Measurements from ENCODE around the gene KRTAP13-1. TPM values are rescaled to one million over a fixed set of nuclear protein-coding genes. Genes with fewer than 3 reads are reported as not detected.

KRTAP13-1 gene
- total and polyA plus RNA-seq, 3 donors from 2014 or later, result not detected

DNA sequence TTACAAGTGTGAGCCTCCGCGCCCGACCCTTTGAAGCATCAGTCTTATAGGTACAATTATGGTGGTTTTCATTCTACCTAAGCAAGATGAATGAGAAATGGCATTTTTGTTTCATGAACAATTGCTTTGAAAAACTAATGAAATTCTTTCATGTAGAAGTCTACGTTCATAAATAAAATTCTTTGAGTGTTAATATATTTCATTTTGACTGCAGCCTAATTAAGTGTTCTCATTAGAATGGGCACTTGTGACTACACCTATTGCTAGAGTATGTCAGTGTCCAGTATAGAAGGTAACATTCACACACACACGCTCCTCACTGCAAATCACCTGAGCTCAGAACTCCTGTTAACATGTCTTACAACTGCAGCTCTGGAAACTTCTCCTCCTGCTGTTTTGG is 44.1 kb downstream of the KRTAP13-1 start, which contains the start of gene KRTAP15-1:
TSS of gene KRTAP15-1 (plus strand) at position 301 of the 400 bp plus-strand sequence. CDS start at position 354, 53 bp downstream.
- TF ChIP-seq POLR2A (IDR thresholded peaks at IDR 0.05), result no peak
- TF ChIP-seq, protein P1, sequence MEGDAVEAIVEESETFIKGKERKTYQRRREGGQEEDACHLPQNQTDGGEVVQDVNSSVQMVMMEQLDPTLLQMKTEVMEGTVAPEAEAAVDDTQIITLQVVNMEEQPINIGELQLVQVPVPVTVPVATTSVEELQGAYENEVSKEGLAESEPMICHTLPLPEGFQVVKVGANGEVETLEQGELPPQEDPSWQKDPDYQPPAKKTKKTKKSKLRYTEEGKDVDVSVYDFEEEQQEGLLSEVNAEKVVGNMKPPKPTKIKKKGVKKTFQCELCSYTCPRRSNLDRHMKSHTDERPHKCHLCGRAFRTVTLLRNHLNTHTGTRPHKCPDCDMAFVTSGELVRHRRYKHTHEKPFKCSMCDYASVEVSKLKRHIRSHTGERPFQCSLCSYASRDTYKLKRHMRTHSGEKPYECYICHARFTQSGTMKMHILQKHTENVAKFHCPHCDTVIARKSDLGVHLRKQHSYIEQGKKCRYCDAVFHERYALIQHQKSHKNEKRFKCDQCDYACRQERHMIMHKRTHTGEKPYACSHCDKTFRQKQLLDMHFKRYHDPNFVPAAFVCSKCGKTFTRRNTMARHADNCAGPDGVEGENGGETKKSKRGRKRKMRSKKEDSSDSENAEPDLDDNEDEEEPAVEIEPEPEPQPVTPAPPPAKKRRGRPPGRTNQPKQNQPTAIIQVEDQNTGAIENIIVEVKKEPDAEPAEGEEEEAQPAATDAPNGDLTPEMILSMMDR (IDR thresholded peaks at IDR 0.05), result no peak
- Histone ChIP-seq H3K36me3 (ENCODE audit: low read depth, missing control alignments) (no peaks in the 10 kb centered on the region), H3K4me1 (no peaks in the 10 kb centered on the region), H3K4me3 (no peak within 1 kb of the TSS), H3K27ac (no peak within 1 kb of the TSS), H3K9me3 (no peaks in the 10 kb centered on the region), H3K27me3 (no peaks in the 10 kb centered on the region)
- no peak for DNase-seq
- 89 to 93% methylated on average over 5 of the region's 5 CpGs for WGBS, 2 donors
- intact Hi-C loops (cut with DNase I; ENCODE audit: low total_unique reads), result no loop called here

DNA sequence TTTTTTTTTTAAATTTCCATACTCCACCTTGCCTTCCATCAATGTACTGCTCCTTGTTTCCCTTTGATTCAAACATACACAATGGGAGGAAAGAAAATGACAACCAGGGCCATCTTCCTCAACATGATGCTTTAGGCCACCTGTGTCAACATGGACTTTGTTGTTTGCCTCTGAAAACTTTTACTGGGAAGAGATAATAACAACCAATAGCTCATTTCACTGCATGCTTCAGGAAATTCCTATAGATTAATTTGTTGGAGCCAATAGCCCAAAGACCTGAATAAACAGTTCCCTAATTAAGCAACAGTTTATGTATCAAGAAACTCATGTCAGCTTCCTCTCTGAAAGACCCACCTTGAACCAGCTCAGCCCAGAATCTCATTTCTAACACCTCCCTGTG is 47.4 kb downstream of the KRTAP13-1 start:
- TF ChIP-seq, protein P1 (IDR thresholded peaks at IDR 0.05), result no peak
- TF ChIP-seq POLR2A (IDR thresholded peaks at IDR 0.05), result no peak
- Histone ChIP-seq H3K36me3 (ENCODE audit: low read depth, missing control alignments) (no peaks in the 10 kb centered on the region), H3K27me3 (no peaks in the 10 kb centered on the region), H3K9me3 (no peaks in the 10 kb centered on the region), H3K27ac (no peak overlapping the region), H3K4me3 (no peak overlapping the region), H3K4me1 (no peaks in the 10 kb centered on the region)
- DNase-seq, result no peak
- intact Hi-C loops (cut with DNase I; ENCODE audit: low total_unique reads), result no loop called here

DNA sequence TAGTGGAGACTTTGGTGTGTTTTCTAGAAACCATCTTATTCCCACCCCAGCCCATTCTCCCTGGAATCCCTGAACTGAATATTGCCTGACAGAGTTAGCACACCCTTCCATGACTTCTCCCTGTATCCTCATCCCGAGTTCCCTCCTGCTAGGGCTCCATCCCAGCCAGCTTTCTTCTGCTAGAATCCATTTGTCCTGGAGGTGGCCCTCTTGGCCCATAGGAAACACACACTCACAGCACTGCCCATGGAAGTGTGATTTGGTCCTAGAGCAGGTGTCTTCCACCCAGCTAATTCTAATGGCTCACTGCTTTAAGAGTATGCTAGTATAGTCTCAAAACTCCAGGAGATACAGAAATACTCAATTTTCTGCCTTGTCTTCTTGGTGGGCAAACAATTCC is 48.4 kb downstream of the KRTAP13-1 start:
- Histone ChIP-seq H3K9me3 (no peaks in the 10 kb centered on the region), H3K4me3 (no peak overlapping the region), H3K27ac (no peak overlapping the region), H3K4me1 (no peaks in the 10 kb centered on the region), H3K27me3 (no peaks in the 10 kb centered on the region), H3K36me3 (ENCODE audit: low read depth, missing control alignments) (no peaks in the 10 kb centered on the region)
- WGBS, 2 donors, result 85 to 95% methylated on average over 1 of the region's 1 CpG
- intact Hi-C loops (cut with DNase I; ENCODE audit: low total_unique reads), result no loop called here
- no peak for DNase-seq
- TF ChIP-seq, protein P1 (IDR thresholded peaks at IDR 0.05), result no peak
- no peak for TF ChIP-seq POLR2A (IDR thresholded peaks at IDR 0.05)

Small RNA genes within 50 kb of the gene (microRNA-seq; reads per million reads assigned to microRNA genes)
- gene MIR4327 (ENCODE audit: borderline number of aligned reads in 2 of 2, borderline replicate concordance in 1 of 2), result 0 reads per million in 2 donors

Small RNA genes within 50 kb of the gene (small RNA-seq; reads per million reads assigned to genes)
- 0 reads per million in 2 donors for gene KRTAP23-1
- 0 reads per million in 2 donors for gene MIR4327

Other genes starting within 250 kb of the KRTAP13-1 start
- gene CLDN17, start 229.2 kb upstream of the KRTAP13-1 start, total RNA-seq, result not detected
- 0.46 TPM for gene CLDN17, start 229.2 kb upstream of the KRTAP13-1 start, polyA plus RNA-seq (ENCODE audit: insufficient read depth, low read depth, low replicate concordance)
- not detected for gene CLDN8, start 179.9 kb upstream of the KRTAP13-1 start, total RNA-seq
- not detected for gene CLDN8, start 179.9 kb upstream of the KRTAP13-1 start, polyA plus RNA-seq (ENCODE audit: insufficient read depth, low read depth, low replicate concordance)
- not detected for gene KRTAP24-1, start 113.1 kb upstream of the KRTAP13-1 start, total RNA-seq
- gene KRTAP24-1, start 113.1 kb upstream of the KRTAP13-1 start, polyA plus RNA-seq (ENCODE audit: insufficient read depth, low read depth, low replicate concordance), result not detected
- not detected for gene KRTAP25-1, start 106.5 kb upstream of the KRTAP13-1 start, total RNA-seq
- gene KRTAP25-1, start 106.5 kb upstream of the KRTAP13-1 start, polyA plus RNA-seq (ENCODE audit: insufficient read depth, low read depth, low replicate concordance), result not detected
- under 1 TPM in 1 of 2 donors, not detected in 1; 0.37 TPM for gene KRTAP26-1, start 75.7 kb upstream of the KRTAP13-1 start, total RNA-seq
- gene KRTAP26-1, start 75.7 kb upstream of the KRTAP13-1 start, polyA plus RNA-seq (ENCODE audit: insufficient read depth, low read depth, low replicate concordance), result not detected
- gene KRTAP27-1, start 58.3 kb upstream of the KRTAP13-1 start, total RNA-seq, result not detected
- gene KRTAP27-1, start 58.3 kb upstream of the KRTAP13-1 start, polyA plus RNA-seq (ENCODE audit: insufficient read depth, low read depth, low replicate concordance), result not detected
- gene KRTAP23-1, start 47.4 kb upstream of the KRTAP13-1 start, total RNA-seq, result not detected
- not detected for gene KRTAP23-1, start 47.4 kb upstream of the KRTAP13-1 start, polyA plus RNA-seq (ENCODE audit: insufficient read depth, low read depth, low replicate concordance)
- gene KRTAP13-2, start 23.8 kb upstream of the KRTAP13-1 start, total RNA-seq, result not detected
- not detected for gene KRTAP13-2, start 23.8 kb upstream of the KRTAP13-1 start, polyA plus RNA-seq (ENCODE audit: insufficient read depth, low read depth, low replicate concordance)
- not detected for gene KRTAP13-3, start 29.9 kb downstream of the KRTAP13-1 start, total RNA-seq
- gene KRTAP13-3, start 29.9 kb downstream of the KRTAP13-1 start, polyA plus RNA-seq (ENCODE audit: insufficient read depth, low read depth, low replicate concordance), result not detected
- gene KRTAP13-4, start 34.2 kb downstream of the KRTAP13-1 start, total RNA-seq, result not detected
- gene KRTAP13-4, start 34.2 kb downstream of the KRTAP13-1 start, polyA plus RNA-seq (ENCODE audit: insufficient read depth, low read depth, low replicate concordance), result not detected
- not detected for gene KRTAP15-1, start 44.2 kb downstream of the KRTAP13-1 start, total RNA-seq
- not detected for gene KRTAP15-1, start 44.2 kb downstream of the KRTAP13-1 start, polyA plus RNA-seq (ENCODE audit: insufficient read depth, low read depth, low replicate concordance)
- gene KRTAP19-1, start 84.3 kb downstream of the KRTAP13-1 start, total RNA-seq, result not detected
- not detected for gene KRTAP19-1, start 84.3 kb downstream of the KRTAP13-1 start, polyA plus RNA-seq (ENCODE audit: insufficient read depth, low read depth, low replicate concordance)
- gene KRTAP19-2, start 91.4 kb downstream of the KRTAP13-1 start, total RNA-seq, result not detected
- not detected for gene KRTAP19-2, start 91.4 kb downstream of the KRTAP13-1 start, polyA plus RNA-seq (ENCODE audit: insufficient read depth, low read depth, low replicate concordance)
- not detected for gene KRTAP19-3, start 96.0 kb downstream of the KRTAP13-1 start, total RNA-seq
- gene KRTAP19-3, start 96.0 kb downstream of the KRTAP13-1 start, polyA plus RNA-seq (ENCODE audit: insufficient read depth, low read depth, low replicate concordance), result not detected
- not detected for gene KRTAP19-4, start 101.1 kb downstream of the KRTAP13-1 start, total RNA-seq
- gene KRTAP19-4, start 101.1 kb downstream of the KRTAP13-1 start, polyA plus RNA-seq (ENCODE audit: insufficient read depth, low read depth, low replicate concordance), result not detected
- not detected for gene KRTAP19-5, start 106.1 kb downstream of the KRTAP13-1 start, total RNA-seq
- gene KRTAP19-5, start 106.1 kb downstream of the KRTAP13-1 start, polyA plus RNA-seq (ENCODE audit: insufficient read depth, low read depth, low replicate concordance), result not detected
- gene KRTAP19-6, start 145.8 kb downstream of the KRTAP13-1 start, total RNA-seq, result not detected
- gene KRTAP19-6, start 145.8 kb downstream of the KRTAP13-1 start, polyA plus RNA-seq (ENCODE audit: insufficient read depth, low read depth, low replicate concordance), result not detected
- gene KRTAP19-7, start 165.3 kb downstream of the KRTAP13-1 start, total RNA-seq, result not detected
- gene KRTAP19-7, start 165.3 kb downstream of the KRTAP13-1 start, polyA plus RNA-seq (ENCODE audit: insufficient read depth, low read depth, low replicate concordance), result not detected
- not detected for gene KRTAP22-2, start 194.4 kb downstream of the KRTAP13-1 start, total RNA-seq
- not detected for gene KRTAP22-2, start 194.4 kb downstream of the KRTAP13-1 start, polyA plus RNA-seq (ENCODE audit: insufficient read depth, low read depth, low replicate concordance)
- gene KRTAP6-3, start 196.4 kb downstream of the KRTAP13-1 start, total RNA-seq, result 1 to 10 TPM in 1 of 2 donors, under 1 TPM in 1; 0.99 to 1.3 TPM
- gene KRTAP6-3, start 196.4 kb downstream of the KRTAP13-1 start, polyA plus RNA-seq (ENCODE audit: insufficient read depth, low read depth, low replicate concordance), result not detected
- gene KRTAP6-2, start 202.9 kb downstream of the KRTAP13-1 start, total RNA-seq, result not detected
- gene KRTAP6-2, start 202.9 kb downstream of the KRTAP13-1 start, polyA plus RNA-seq (ENCODE audit: insufficient read depth, low read depth, low replicate concordance), result not detected
- gene KRTAP22-1, start 205.1 kb downstream of the KRTAP13-1 start, total RNA-seq, result not detected
- not detected for gene KRTAP22-1, start 205.1 kb downstream of the KRTAP13-1 start, polyA plus RNA-seq (ENCODE audit: insufficient read depth, low read depth, low replicate concordance)
- gene KRTAP6-1, start 217.9 kb downstream of the KRTAP13-1 start, total RNA-seq, result not detected
- gene KRTAP6-1, start 217.9 kb downstream of the KRTAP13-1 start, polyA plus RNA-seq (ENCODE audit: insufficient read depth, low read depth, low replicate concordance), result not detected
- gene KRTAP20-1, start 220.4 kb downstream of the KRTAP13-1 start, total RNA-seq, result not detected
- gene KRTAP20-1, start 220.4 kb downstream of the KRTAP13-1 start, polyA plus RNA-seq (ENCODE audit: insufficient read depth, low read depth, low replicate concordance), result not detected
- gene KRTAP20-4, start 224.6 kb downstream of the KRTAP13-1 start, total RNA-seq, result not detected
- gene KRTAP20-4, start 224.6 kb downstream of the KRTAP13-1 start, polyA plus RNA-seq (ENCODE audit: insufficient read depth, low read depth, low replicate concordance), result not detected
- gene KRTAP20-2, start 239.2 kb downstream of the KRTAP13-1 start, total RNA-seq, result not detected
- gene KRTAP20-2, start 239.2 kb downstream of the KRTAP13-1 start, polyA plus RNA-seq (ENCODE audit: insufficient read depth, low read depth, low replicate concordance), result not detected
- gene KRTAP20-3, start 246.8 kb downstream of the KRTAP13-1 start, total RNA-seq, result not detected
- gene KRTAP20-3, start 246.8 kb downstream of the KRTAP13-1 start, polyA plus RNA-seq (ENCODE audit: insufficient read depth, low read depth, low replicate concordance), result not detected

Data from testis (tissue), 3 donors.